Mesenchymal stem cell (in vitro differentiated cells and primary cell): ENCODE measurements around the gene FGA.

Experiments used
- DNase-seq: peaks from one replicate; pipeline ENCODE4 v3.0.0-alpha.2; 2013
- H2AFZ ChIP-seq: one replicate; pipeline ENCODE4 v1.6.1; 2013; ENCODE audit warnings: low read depth, mild to moderate bottlenecking, control low read depth, inconsistent platforms, low read length, moderate library complexity
- H2AK5ac ChIP-seq: 2 replicates; pipeline ENCODE4 v1.6.1; 2013; ENCODE audit warnings: low read length, moderate library complexity, mild to moderate bottlenecking, inconsistent platforms; ENCODE audit not compliant: severe bottlenecking
- H2BK120ac ChIP-seq: one replicate; pipeline ENCODE4 v1.6.1; 2013; ENCODE audit warnings: low read depth, mild to moderate bottlenecking, inconsistent platforms, low read length, moderate library complexity
- H2BK12ac ChIP-seq, 2 experiments: one replicate each; pipeline ENCODE4 v1.6.1; 2013; ENCODE audit warnings: inconsistent platforms in 2 of 2, low read length in 2 of 2, mild to moderate bottlenecking in 2 of 2, moderate library complexity in 2 of 2, control low read depth in 1 of 2
- H2BK15ac ChIP-seq: one replicate; pipeline ENCODE4 v1.6.1; 2013; ENCODE audit warnings: mild to moderate bottlenecking, low read depth, inconsistent platforms; ENCODE audit not compliant: poor library complexity, severe bottlenecking
- H2BK5ac ChIP-seq: 2 replicates; pipeline ENCODE4 v1.6.1; 2013; ENCODE audit warnings: low read depth, mild to moderate bottlenecking, low read length, control low read depth, inconsistent platforms; ENCODE audit not compliant: poor library complexity, severe bottlenecking
- H3K14ac ChIP-seq, 2 experiments: one replicate each; pipeline ENCODE4 v1.6.1; 2013; ENCODE audit warnings: inconsistent platforms in 2 of 2, low read length in 2 of 2, control low read depth in 1 of 2, mild to moderate bottlenecking in 1 of 2, moderate library complexity in 1 of 2
- H3K18ac ChIP-seq, 2 experiments: one replicate each; pipeline ENCODE4 v1.6.1; 2013; ENCODE audit warnings: inconsistent platforms in 2 of 2, low read length in 2 of 2, control low read depth in 1 of 2, low read depth in 1 of 2, mild to moderate bottlenecking in 1 of 2
- H3K23ac ChIP-seq, 2 experiments: one replicate each; pipeline ENCODE4 v1.6.1; 2013; ENCODE audit warnings: inconsistent platforms in 2 of 2, low read length in 2 of 2, mild to moderate bottlenecking in 2 of 2, moderate library complexity in 2 of 2, control low read depth in 1 of 2
- H3K27ac ChIP-seq: 2 replicates; pipeline ENCODE4 v1.5.1; 2013; ENCODE audit warnings: mild to moderate bottlenecking, moderate library complexity, low read length, control low read depth, inconsistent platforms; ENCODE audit not compliant: poor library complexity, severe bottlenecking
- H3K27me3 ChIP-seq, 2 experiments: 2 replicates each; pipeline versions ENCODE4 v1.6.1 to v1.7.0; 2013; ENCODE audit warnings: low read length in 2 of 2, mild to moderate bottlenecking in 2 of 2, moderate library complexity in 2 of 2, control low read depth in 1 of 2, inconsistent platforms in 1 of 2; ENCODE audit not compliant: control insufficient read depth in 1 of 2, insufficient read depth in 1 of 2
- H3K36me3 ChIP-seq, 2 experiments: 2 replicates each; pipeline versions ENCODE4 v1.6.1 to v1.7.0; 2013; ENCODE audit warnings: low read length in 2 of 2, control low read depth in 1 of 2, inconsistent platforms in 1 of 2, low read depth in 1 of 2, mild to moderate bottlenecking in 1 of 2; ENCODE audit not compliant: insufficient read depth in 2 of 2, control insufficient read depth in 1 of 2
- H3K4ac ChIP-seq, 2 experiments: one replicate each; pipeline ENCODE4 v1.6.1; 2013; ENCODE audit warnings: inconsistent platforms in 2 of 2, low read length in 2 of 2, mild to moderate bottlenecking in 2 of 2, moderate library complexity in 2 of 2, control low read depth in 1 of 2, low read depth in 1 of 2
- H3K4me1 ChIP-seq: 2 replicates; pipeline ENCODE4 v1.6.1; 2013; ENCODE audit warnings: low read depth, low read length, control low read depth; ENCODE audit not compliant: control insufficient read depth, insufficient read depth
- H3K4me2 ChIP-seq: 2 replicates; pipeline ENCODE4 v1.6.1; 2013; ENCODE audit warnings: low read length, mild to moderate bottlenecking, inconsistent platforms; ENCODE audit not compliant: poor library complexity, severe bottlenecking
- H3K4me3 ChIP-seq, 2 experiments: 2 replicates each; pipeline versions ENCODE4 v1.5.1 to v1.7.0; 2013; ENCODE audit warnings: low read length in 2 of 2, mild to moderate bottlenecking in 2 of 2, control low read depth in 1 of 2, low read depth in 1 of 2; ENCODE audit not compliant: insufficient read depth in 1 of 2
- H3K79me1 ChIP-seq: replicated peaks from 2 replicates; pipeline ENCODE4 v1.6.1; 2013; ENCODE audit warnings: mild to moderate bottlenecking, control low read depth, low read length, inconsistent platforms; ENCODE audit not compliant: poor library complexity, severe bottlenecking
- H3K9ac ChIP-seq: 2 replicates; pipeline ENCODE4 v1.7.0; 2013; ENCODE audit warnings: mild to moderate bottlenecking, low read length, moderate library complexity
- H3K9me3 ChIP-seq: 2 replicates; pipeline ENCODE4 v1.7.0; 2013; ENCODE audit warnings: mild to moderate bottlenecking, low read length; ENCODE audit not compliant: control insufficient read depth
- H4K8ac ChIP-seq: one replicate; pipeline ENCODE4 v1.6.1; 2013; ENCODE audit warnings: inconsistent platforms, mild to moderate bottlenecking, low read length, moderate library complexity
- H4K91ac ChIP-seq: one replicate; pipeline ENCODE4 v1.6.1; 2013; ENCODE audit warnings: mild to moderate bottlenecking, low read length, inconsistent platforms
- WGBS: methylation state at CpG from one replicate; pipeline ENCODE4 v1.1.7; 2013; ENCODE audit warnings: mixed read lengths; 5-methylcytosine and 5-hydroxymethylcytosine counted together

FGA gene

DNA sequence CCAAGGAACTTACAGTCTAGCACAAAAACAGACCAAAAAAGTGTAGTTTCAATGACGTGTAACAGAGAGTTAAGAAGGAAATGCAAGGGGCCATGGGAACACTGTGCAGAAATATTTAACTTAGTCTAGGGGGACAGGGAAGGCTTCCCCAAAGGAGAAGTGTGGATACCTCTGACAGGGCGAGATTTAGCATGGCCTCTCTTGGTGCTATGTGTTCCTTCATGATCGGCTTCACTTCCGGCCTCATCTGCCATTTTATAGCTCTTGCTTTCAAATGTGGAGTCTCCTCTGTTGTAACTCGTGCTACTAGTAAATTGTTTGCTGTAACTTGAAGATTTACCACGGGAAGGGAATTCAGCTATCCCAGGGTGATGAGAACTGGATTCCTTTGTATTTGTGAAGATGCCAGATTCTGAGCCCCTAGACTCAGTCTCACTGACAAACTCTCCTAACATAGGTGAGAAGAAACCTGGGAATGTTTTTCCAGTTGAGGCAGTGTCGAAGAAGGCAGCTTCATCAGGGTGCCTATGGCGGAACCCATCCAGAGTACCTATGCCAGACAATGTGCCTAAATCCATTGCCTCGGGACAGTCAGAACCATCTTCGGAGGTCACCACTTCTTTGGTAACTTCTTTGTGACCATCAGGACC is 5.0 kb downstream of the FGA start:
- Histone ChIP-seq H3K27me3 (peaks cover 0 to 22% of the 10 kb centered on the region in 2 experiments), H3K27ac (no peak overlapping the region), H3K36me3 (no peaks in the 10 kb centered on the region), H3K4me1 (peaks cover 2% of the 10 kb centered on the region), H2BK5ac (no peak overlapping the region), H4K8ac (no peak overlapping the region), H2AFZ (no peak overlapping the region), H3K23ac (no peak overlapping the region), H2BK15ac (no peak overlapping the region), H3K4me3 (no peak overlapping the region), H3K4ac (no peak overlapping the region), H3K9me3 (peaks cover 3% of the 10 kb centered on the region), H3K4me2 (no peak overlapping the region), H2AK5ac (no peak overlapping the region), H3K14ac (no peak overlapping the region), H2BK12ac (no peak overlapping the region), H3K18ac (no peak overlapping the region), H3K9ac (no peak overlapping the region), H3K79me1 (no peaks in the 10 kb centered on the region), H4K91ac (no peak overlapping the region), H2BK120ac (no peak overlapping the region)
- DNase-seq, result no peak
- 79% methylated on average over 10 of the region's 10 CpGs for WGBS

DNA sequence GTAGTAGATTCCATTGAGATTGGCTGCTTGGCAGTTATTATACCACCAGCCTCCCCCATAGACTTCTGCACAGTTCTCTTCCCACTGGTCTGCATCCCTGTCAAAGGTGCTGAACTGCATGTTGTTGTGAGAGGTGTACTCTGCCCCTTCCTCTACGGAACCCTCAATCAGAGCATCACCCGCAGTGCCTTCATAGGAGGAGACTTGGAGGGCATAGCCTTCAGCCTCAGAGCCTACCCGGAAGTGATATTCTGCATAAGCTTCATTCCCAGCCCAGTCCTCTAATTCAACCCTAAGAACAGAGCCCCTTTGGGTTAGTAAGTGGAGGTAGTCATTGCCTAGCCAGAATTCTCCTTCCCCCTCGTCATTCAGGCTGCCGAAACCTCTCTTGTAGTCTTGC is 6.3 kb downstream of the FGA start:
- WGBS, result 94% methylated on average over 4 of the region's 5 CpGs
- no peak overlapping the region for H3K18ac ChIP-seq
- no peak overlapping the region for H4K91ac ChIP-seq
- peaks cover 0 to 11% of the 10 kb centered on the region in 2 experiments for H3K27me3 ChIP-seq
- no peaks in the 10 kb centered on the region for H3K36me3 ChIP-seq
- H3K4me2 ChIP-seq, result no peak overlapping the region
- H3K4ac ChIP-seq, result no peak overlapping the region
- H3K9ac ChIP-seq, result no peak overlapping the region
- H2BK12ac ChIP-seq, result no peak overlapping the region
- no peak overlapping the region for H2AK5ac ChIP-seq
- H2AFZ ChIP-seq, result no peak overlapping the region
- H2BK120ac ChIP-seq, result no peak overlapping the region
- no peak overlapping the region for H2BK15ac ChIP-seq
- no peak overlapping the region for H3K23ac ChIP-seq
- H3K4me3 ChIP-seq, result no peak overlapping the region
- no peaks in the 10 kb centered on the region for H3K79me1 ChIP-seq
- H4K8ac ChIP-seq, result no peak overlapping the region
- DNase-seq, result no peak
- no peak overlapping the region for H3K14ac ChIP-seq
- no peaks in the 10 kb centered on the region for H3K4me1 ChIP-seq
- H3K9me3 ChIP-seq, result peaks cover 3% of the 10 kb centered on the region
- no peak overlapping the region for H3K27ac ChIP-seq
- H2BK5ac ChIP-seq, result no peak overlapping the region

DNA sequence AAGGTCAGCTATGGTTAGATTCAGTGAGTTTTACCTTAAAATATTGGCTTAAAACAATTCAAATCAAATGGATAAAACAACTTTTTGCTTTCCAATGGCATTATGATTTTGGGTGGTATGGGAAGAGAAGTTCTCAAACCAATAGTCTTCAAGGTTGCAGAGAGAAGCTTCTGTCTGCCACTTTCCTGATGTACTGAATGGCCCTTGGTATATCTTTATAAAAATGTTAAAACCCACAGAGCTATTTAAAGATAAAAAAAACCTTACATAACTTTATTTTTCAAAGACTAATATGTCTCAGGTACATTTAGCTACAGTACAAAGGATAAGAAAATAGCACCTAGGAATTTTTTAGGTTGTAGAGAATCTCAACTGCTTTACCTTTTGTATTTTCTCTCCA is 6.9 kb downstream of the FGA start:
- H3K4me2 ChIP-seq, result no peak overlapping the region
- H4K8ac ChIP-seq, result no peak overlapping the region
- no peak for DNase-seq
- no peaks in the 10 kb centered on the region for H3K36me3 ChIP-seq
- no peak overlapping the region for H3K4ac ChIP-seq
- no peak overlapping the region for H4K91ac ChIP-seq
- no peak overlapping the region for H3K9ac ChIP-seq
- no peaks in the 10 kb centered on the region for H3K79me1 ChIP-seq
- no peak overlapping the region for H2BK120ac ChIP-seq
- H3K4me3 ChIP-seq, result no peak overlapping the region
- no peak overlapping the region for H3K14ac ChIP-seq
- H3K23ac ChIP-seq, result no peak overlapping the region
- H2AK5ac ChIP-seq, result no peak overlapping the region
- no peak overlapping the region for H3K27ac ChIP-seq
- no peak overlapping the region for H2AFZ ChIP-seq
- peaks cover 0 to 7% of the 10 kb centered on the region in 2 experiments for H3K27me3 ChIP-seq
- peaks cover under 1% of the 10 kb centered on the region for H3K4me1 ChIP-seq
- no peak overlapping the region for H3K18ac ChIP-seq
- H2BK12ac ChIP-seq, result no peak overlapping the region
- H2BK5ac ChIP-seq, result no peak overlapping the region
- H3K9me3 ChIP-seq, result peaks cover 3% of the 10 kb centered on the region
- H2BK15ac ChIP-seq, result no peak overlapping the region

DNA sequence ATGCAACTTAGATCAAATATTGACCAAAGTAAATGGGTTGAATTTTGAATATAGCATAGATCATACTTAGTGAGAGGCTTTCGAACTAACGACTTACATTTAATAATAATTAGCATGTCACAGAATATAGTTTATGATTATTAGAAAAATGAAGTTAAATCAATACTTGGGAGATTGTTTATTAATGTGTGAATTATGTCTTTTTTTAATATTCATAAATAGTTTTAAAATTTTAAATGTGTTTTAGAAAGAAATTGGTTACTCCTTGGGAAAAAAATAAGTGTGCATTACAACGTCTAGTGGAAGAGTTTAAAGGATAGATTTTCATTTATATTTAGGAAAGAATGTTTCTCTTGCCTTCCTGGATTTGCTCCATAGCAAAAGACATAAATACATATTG is 7.3 kb downstream of the FGA start:
- Histone ChIP-seq H2BK12ac (no peak overlapping the region), H2AK5ac (no peak overlapping the region), H3K4me3 (no peak overlapping the region), H3K27me3 (peaks cover 0 to 7% of the 10 kb centered on the region in 2 experiments), H3K23ac (no peak overlapping the region), H3K4me1 (peaks cover 1% of the 10 kb centered on the region), H3K9me3 (peaks cover 3% of the 10 kb centered on the region), H3K18ac (no peak overlapping the region), H3K27ac (no peak overlapping the region), H3K9ac (no peak overlapping the region), H2BK15ac (no peak overlapping the region), H4K91ac (no peak overlapping the region), H3K4me2 (no peak overlapping the region), H3K36me3 (no peaks in the 10 kb centered on the region), H2BK5ac (no peak overlapping the region), H2AFZ (no peak overlapping the region), H3K79me1 (no peaks in the 10 kb centered on the region), H4K8ac (no peak overlapping the region), H3K14ac (no peak overlapping the region), H2BK120ac (no peak overlapping the region), H3K4ac (no peak overlapping the region)
- 43% methylated on average over 1 of the region's 3 CpGs for WGBS
- DNase-seq, result no peak
